GM18870 (cell line): Measurements from ENCODE around the gene ITIH6.
"Not testable (repeated sequence)": the region's sequence is repeated elsewhere in the genome, so short reads cannot be mapped to it uniquely, and the experiment has no call there.

Experiments used
- ATAC-seq: cut with Tn5 transposase; IDR thresholded peaks from one replicate; pipeline ENCODE4 v1.9.1; 2021; ENCODE audit warnings: moderate library complexity; ENCODE audit not compliant: unreplicated experiment

The ITIH6 gene

DNA sequence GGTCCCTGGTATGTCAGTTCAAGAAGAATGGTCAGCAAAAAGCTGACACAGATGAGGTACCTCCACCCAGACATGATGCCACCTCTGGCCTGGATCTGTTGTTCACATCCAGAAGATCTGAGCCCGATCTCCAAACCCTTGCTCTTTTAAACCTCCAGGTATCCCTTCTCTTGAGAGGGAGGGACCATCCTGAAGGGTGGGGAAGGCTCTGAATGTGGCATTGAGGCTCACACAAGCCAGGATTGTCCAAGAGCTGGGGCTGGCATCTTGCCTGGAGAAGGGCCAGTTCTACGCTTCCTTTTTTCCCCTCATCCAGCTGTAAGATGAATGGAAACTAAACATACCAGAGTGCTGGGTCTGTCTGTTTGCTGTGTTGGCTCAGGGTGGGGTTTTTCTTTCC is at the start of gene ITIH6:
Gene ITIH6, minus strand, starts transcription at position 119 of the 400 bp plus-strand sequence. Its CDS starts 45 bp downstream, at position 74.
- no peak for ATAC-seq

GRCh38 chrX:54847700-54848099 is 49.6 kb upstream of the ITIH6 start:
- ATAC-seq: not testable (repeated sequence)

DNA sequence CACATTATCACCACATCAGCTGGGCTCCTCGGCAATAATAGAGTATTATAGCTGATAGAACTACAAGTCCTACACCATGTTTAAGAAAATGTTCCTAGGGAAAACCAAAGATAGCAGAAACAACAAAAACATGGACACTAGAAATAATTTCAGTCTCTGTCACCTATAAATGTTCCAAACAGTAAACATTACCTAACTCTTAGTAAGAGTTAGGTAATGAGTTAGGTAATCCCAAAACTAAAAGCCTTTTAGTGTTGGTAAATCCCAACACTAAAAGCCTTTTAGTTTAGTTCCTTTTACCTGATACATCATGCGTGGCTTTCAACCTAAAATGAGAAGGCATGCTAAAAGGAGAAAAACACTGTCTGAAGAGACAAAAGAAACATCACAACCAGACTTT is 45.0 kb upstream of the ITIH6 start:
- no peak for ATAC-seq

DNA sequence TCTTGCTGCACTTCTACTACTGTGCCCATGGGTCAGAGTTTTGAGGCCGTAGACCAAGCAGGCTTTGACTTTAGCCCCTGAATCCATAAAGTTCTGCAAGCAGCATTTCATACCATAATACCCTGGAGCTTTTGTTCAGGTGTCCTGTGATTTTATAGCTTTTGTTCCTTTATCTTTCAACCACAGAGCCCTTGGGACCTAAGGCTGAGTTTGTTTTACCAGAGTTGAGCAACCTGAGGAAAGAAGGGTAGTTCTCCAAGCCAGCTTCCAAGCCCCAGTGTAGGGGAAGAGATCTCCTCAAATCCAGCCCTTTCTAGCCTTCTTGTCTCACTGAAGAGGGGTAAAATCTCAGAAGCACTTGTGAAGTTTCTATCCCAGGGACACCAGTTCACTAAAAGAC is 44.6 kb upstream of the ITIH6 start:
- no peak for ATAC-seq

- ATAC-seq: not testable (repeated sequence)
Measured at GRCh38 chrX:54841184-54841874, 43.3 kb upstream of the ITIH6 start.

- no peak for ATAC-seq
Measured at GRCh38 chrX:54838583-54838982, 40.5 kb upstream of the ITIH6 start.

- ATAC-seq: no peak
Measured at GRCh38 chrX:54826598-54826997, 28.5 kb upstream of the ITIH6 start.

GRCh38 chrX:54825716-54826438 is 27.8 kb upstream of the ITIH6 start:
- no peak for ATAC-seq

DNA sequence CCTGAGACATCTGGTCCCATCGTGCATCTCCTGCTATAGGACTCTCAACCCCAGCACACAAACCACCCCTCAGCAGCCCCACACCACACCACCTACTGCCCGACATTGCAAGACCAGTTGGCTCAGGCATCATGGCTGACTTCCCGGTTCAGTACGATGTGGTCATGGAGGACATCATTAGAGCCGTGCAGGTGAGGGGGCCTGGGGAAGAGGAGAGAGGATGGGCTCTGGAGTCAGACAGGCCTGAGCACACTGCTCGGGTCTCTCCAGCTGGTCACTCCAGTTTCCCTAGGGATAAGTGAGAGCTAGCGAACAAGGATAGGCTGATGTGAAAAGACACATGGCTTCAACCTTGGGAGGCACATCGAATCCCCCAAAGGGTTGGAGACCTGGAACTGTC is 26.7 kb upstream of the ITIH6 start:
- ATAC-seq: no peak

- no peak for ATAC-seq
Measured at GRCh38 chrX:54824195-54824594, 26.1 kb upstream of the ITIH6 start.

- ATAC-seq: no peak
Measured at GRCh38 chrX:54821310-54821709, 23.3 kb upstream of the ITIH6 start.

- ATAC-seq: no peak
Measured at GRCh38 chrX:54820737-54821136, 22.7 kb upstream of the ITIH6 start.

DNA sequence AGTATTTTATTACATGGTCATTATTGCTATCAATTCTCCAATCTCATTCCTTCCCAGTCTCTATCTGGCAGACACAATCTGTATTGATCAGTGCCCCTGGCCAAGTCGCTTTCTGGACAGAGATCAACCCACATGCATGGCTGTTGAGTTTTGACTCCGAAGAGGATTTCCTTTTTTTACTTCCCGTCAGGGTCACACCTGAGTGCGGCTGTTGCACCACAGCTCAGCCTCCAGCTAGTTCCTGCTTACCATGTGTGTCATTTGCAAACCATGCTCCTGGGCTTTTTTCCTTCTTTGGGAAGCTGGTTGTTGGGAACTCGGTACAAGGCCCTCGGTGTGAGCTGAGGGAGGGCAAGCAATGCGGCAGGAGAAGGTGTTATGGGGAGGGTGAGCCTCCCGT is 21.1 kb upstream of the ITIH6 start:
- ATAC-seq: no peak

GRCh38 chrX:54818221-54818620 is 20.2 kb upstream of the ITIH6 start:
- ATAC-seq: no peak

- no peak for ATAC-seq
Measured at GRCh38 chrX:54817220-54817820, 19.3 kb upstream of the ITIH6 start.

- ATAC-seq: no peak
Measured at GRCh38 chrX:54812306-54812705, 14.3 kb upstream of the ITIH6 start.

DNA sequence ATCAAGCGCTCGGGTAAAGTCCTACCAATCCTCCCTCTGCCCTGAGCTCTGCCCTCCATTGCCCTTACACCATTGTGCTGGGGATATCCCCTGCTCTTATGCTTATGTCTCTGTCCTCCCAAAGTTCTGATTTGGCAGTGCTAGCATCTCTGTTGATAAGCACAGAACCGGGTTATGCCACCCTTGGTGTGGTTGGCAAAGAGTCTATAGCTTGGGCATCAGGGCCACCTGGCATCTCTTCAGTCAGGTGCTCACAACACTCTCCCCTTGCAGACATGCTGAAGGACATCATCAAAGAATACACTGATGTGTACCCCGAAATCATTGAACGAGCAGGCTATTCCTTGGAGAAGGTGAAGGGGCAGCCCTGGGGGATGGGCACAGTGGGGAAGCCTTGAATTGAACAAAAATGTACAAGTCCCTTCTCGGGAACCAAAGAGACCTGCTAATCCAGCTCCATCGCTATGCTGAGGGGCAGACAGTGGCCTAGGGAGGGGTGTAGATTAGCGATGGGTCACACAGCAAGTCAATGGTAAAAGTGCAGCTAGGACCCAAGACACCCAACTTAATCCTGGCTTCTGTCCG is 13.3 kb upstream of the ITIH6 start:
- ATAC-seq: no peak

GRCh38 chrX:54810532-54810931 is 12.5 kb upstream of the ITIH6 start:
- no peak for ATAC-seq

GRCh38 chrX:54808605-54809483 is 10.8 kb upstream of the ITIH6 start:
- peak; percentile 85 for ATAC-seq

- peak; percentile 2 for ATAC-seq
Measured at GRCh38 chrX:54808109-54808604, 10.1 kb upstream of the ITIH6 start.
